ENCODE results near the gene STYK1. TPM values are rescaled to one million over a fixed set of nuclear protein-coding genes. Genes with fewer than 3 reads are reported as not detected.
"Not testable (repeated sequence)": the region's sequence is repeated elsewhere in the genome, so short reads cannot be mapped to it uniquely, and the experiment has no call there.

STYK1 gene
- polyA plus RNA-seq, 4 donors: 1.9 to 8.1 (median 4.8) TPM

DNA sequence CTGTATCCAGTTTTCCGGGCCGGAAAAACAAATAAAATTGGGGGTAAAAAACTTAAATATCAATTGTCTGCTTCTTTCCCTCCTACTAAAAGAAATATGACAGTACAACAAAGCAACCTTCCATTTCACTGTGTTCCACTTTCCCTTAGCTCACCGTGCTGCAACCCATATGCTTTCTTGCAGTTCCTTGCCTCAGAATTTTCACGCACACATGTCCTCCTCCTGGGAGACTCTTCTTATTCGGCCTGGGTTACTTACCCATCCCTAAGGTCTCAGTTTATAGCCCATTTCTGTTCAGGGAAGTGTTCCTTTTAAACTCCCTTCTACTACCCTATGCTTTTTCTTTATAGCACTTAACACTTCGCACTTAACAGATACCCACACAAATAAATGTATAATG lies 56.0 kb downstream of the STYK1 start:
- no peak overlapping the region for H3K4me3 ChIP-seq (ENCODE audit: low read depth in 1 of 3, low read length in 3 of 3)
- H3K27ac ChIP-seq (ENCODE audit: low read depth in 1 of 3, low read length in 2 of 3): no peak overlapping the region
- WGBS, 3 donors: 86 to 97% (median 90%) methylated on average over 6 of the region's 6 CpGs
- peaks cover 0 to 8% (median 0%) of the 10 kb centered on the region in 3 donors for H3K36me3 ChIP-seq (ENCODE audit: control insufficient read depth in 3 of 3, insufficient read depth in 2 of 3, low read depth in 1 of 3, low read length in 3 of 3)
- H3K9me3 ChIP-seq (ENCODE audit: control insufficient read depth in 2 of 2, insufficient read depth in 1 of 2, low read depth in 1 of 2, low read length in 1 of 2): no peaks in the 10 kb centered on the region
- H3K27me3 ChIP-seq (ENCODE audit: control insufficient read depth in 3 of 3, insufficient read depth in 3 of 3, low read length in 3 of 3): peaks cover 0 to 6% (median 0%) of the 10 kb centered on the region in 3 donors
- FAIRE-seq (no peak), DNase-seq (no peak)
- H3K4me1 ChIP-seq (ENCODE audit: control insufficient read depth in 3 of 3, insufficient read depth in 2 of 3, low read depth in 1 of 3, low read length in 2 of 3): no peaks in the 10 kb centered on the region

DNA sequence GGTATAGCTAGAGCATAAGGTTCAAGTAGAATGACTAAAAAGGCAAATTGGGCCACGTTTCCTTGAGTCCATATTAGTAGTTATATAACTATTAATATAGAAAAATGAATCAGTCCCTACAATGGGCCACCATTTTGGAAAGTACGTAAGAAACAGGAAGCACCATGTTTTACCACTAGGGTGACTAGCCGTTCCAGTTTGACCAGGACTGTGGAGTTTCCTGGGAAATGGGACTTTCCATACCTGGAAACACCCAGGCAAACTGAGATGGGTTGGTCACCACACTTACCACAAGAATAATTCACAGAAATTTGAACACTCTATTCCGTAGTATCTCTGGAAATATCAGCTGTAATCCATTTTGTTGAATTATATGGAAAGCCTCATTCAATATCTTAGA lies 58.3 kb downstream of the STYK1 start:
- DNase-seq: no peak
- no peak for FAIRE-seq
- no peak overlapping the region for H3K27ac ChIP-seq (ENCODE audit: low read depth in 1 of 3, low read length in 2 of 3)
- peaks cover 0 to 4% (median 2%) of the 10 kb centered on the region in 3 donors for H3K4me1 ChIP-seq (ENCODE audit: control insufficient read depth in 3 of 3, insufficient read depth in 2 of 3, low read depth in 1 of 3, low read length in 2 of 3)
- H3K36me3 ChIP-seq (ENCODE audit: control insufficient read depth in 3 of 3, insufficient read depth in 2 of 3, low read depth in 1 of 3, low read length in 3 of 3): peaks cover 0 to 7% (median 3%) of the 10 kb centered on the region in 3 donors
- 60 to 69% (median 64%) methylated on average over 4 of the region's 4 CpGs for WGBS, 3 donors
- H3K27me3 ChIP-seq (ENCODE audit: control insufficient read depth in 3 of 3, insufficient read depth in 3 of 3, low read length in 3 of 3): peaks cover 0 to 6% (median 0%) of the 10 kb centered on the region in 3 donors
- H3K9me3 ChIP-seq (ENCODE audit: control insufficient read depth in 2 of 2, insufficient read depth in 1 of 2, low read depth in 1 of 2, low read length in 1 of 2): no peaks in the 10 kb centered on the region
- no peak overlapping the region for H3K4me3 ChIP-seq (ENCODE audit: low read depth in 1 of 3, low read length in 3 of 3)

DNA sequence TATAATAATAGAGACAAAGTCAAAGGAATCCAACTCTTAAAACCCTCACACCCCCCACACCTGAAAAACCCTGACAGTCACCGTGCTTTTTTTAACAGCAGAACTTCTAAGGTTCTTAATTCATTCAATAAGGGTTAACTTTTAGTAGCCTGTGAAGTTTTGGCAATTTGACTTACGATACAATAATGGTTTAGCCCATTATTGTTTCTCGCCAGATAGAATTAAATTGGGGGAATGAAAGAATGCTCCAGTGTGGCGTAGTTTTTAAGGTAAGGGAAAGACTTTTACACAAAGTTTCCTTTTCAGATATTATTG lies 59.8 kb downstream of the STYK1 start:
- Histone ChIP-seq H3K9me3 (ENCODE audit: control insufficient read depth in 2 of 2, insufficient read depth in 1 of 2, low read depth in 1 of 2, low read length in 1 of 2) (no peaks in the 10 kb centered on the region), H3K27me3 (ENCODE audit: control insufficient read depth in 3 of 3, insufficient read depth in 3 of 3, low read length in 3 of 3) (no peaks in the 10 kb centered on the region), H3K4me3 (ENCODE audit: low read depth in 1 of 3, low read length in 3 of 3) (peak overlapping the region; percentile 53 to 94 (median 65)), H3K4me1 (ENCODE audit: control insufficient read depth in 3 of 3, insufficient read depth in 2 of 3, low read depth in 1 of 3, low read length in 2 of 3) (peaks cover 0 to 4% (median 2%) of the 10 kb centered on the region in 3 donors), H3K27ac (ENCODE audit: low read depth in 1 of 3, low read length in 2 of 3) (peak overlapping the region in 2 of 3 donors; percentile 91 to 94), H3K36me3 (ENCODE audit: control insufficient read depth in 3 of 3, insufficient read depth in 2 of 3, low read depth in 1 of 3, low read length in 3 of 3) (peaks cover 0 to 6% (median 3%) of the 10 kb centered on the region in 3 donors)
- 6 to 26% (median 10%) methylated on average over 4 of the region's 4 CpGs for WGBS, 3 donors
- FAIRE-seq: no peak
- DNase-seq: no peak

DNA sequence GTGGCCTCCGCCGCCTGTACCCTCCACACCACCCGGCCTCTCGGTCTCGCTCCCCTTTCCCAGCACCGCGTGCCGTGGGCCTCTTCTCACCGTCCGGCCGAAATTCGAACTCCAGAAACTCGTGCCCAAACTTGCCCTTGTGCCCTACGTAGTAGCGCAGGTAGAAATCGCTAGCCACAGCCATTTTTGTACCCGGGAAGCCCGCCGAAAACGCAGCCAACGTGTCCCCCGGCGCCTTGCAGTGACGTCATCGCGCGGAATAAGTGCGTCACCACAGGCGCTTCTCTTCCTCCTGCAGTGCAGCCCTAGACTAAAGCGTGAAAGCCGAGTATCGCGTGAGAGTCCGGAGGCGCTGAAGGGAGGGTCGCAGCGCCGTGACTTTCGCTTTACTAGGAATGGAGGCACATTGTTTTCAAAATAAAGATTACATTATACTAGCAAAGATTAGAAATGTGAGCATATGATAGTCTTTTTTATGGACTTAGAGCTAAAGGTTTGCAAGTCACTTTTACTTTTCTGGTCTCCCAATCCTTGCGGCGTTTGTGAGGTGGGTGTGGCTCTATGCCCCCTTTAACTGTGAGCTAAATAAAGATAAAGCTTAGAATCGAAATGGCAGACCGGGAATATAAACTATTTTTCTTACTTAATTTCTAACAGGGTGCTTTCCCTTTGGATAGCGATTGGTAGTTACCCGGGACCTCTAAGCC lies 60.4 kb downstream of the STYK1 start, which contains the start of gene MAGOHB:
MAGOHB (minus strand) TSS at position 261 of the 707 bp plus-strand sequence; CDS start at position 184, 77 bp downstream.
- H3K27me3 ChIP-seq (ENCODE audit: control insufficient read depth in 3 of 3, insufficient read depth in 3 of 3, low read length in 3 of 3): no peaks in the 10 kb centered on the region
- 0% methylated on average over 45 of the region's 45 CpGs for WGBS, 3 donors
- DNase-seq: peak; percentile 96 to 99
- no peaks in the 10 kb centered on the region for H3K9me3 ChIP-seq (ENCODE audit: control insufficient read depth in 2 of 2, insufficient read depth in 1 of 2, low read depth in 1 of 2, low read length in 1 of 2)
- peak within 1 kb of the TSS; percentile 64 to 94 (median 91) for H3K27ac ChIP-seq (ENCODE audit: low read depth in 1 of 3, low read length in 2 of 3)
- H3K36me3 ChIP-seq (ENCODE audit: control insufficient read depth in 3 of 3, insufficient read depth in 2 of 3, low read depth in 1 of 3, low read length in 3 of 3): peaks cover 0 to 6% (median 0%) of the 10 kb centered on the region in 3 donors
- H3K4me3 ChIP-seq (ENCODE audit: low read depth in 1 of 3, low read length in 3 of 3): peak within 1 kb of the TSS; percentile 55 to 94 (median 65)
- peaks cover 0 to 4% (median 2%) of the 10 kb centered on the region in 3 donors for H3K4me1 ChIP-seq (ENCODE audit: control insufficient read depth in 3 of 3, insufficient read depth in 2 of 3, low read depth in 1 of 3, low read length in 2 of 3)
- FAIRE-seq: no peak

DNA sequence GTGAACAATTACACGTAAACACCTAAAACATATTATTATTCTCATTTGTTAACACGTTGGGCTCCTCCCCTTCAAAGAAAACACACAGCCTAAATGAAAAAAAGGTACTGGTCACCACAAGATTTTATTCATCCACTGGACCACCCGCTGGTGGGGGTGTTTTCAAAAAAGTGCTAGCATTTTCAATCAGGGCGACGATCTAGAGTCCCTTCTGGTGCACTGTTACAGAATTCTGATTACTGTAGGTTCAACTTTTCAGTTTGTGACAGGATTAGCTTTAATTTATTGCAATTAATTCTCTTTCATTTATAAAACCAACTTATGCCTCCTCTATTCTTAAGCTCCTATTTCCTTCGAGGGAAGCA lies 60.9 kb downstream of the STYK1 start:
- FAIRE-seq: no peak
- Histone ChIP-seq H3K4me1 (ENCODE audit: control insufficient read depth in 3 of 3, insufficient read depth in 2 of 3, low read depth in 1 of 3, low read length in 2 of 3) (peaks cover 0 to 4% (median 2%) of the 10 kb centered on the region in 3 donors), H3K4me3 (ENCODE audit: low read depth in 1 of 3, low read length in 3 of 3) (peak overlapping the region; percentile 55 to 94 (median 65)), H3K27ac (ENCODE audit: low read depth in 1 of 3, low read length in 2 of 3) (peak overlapping the region; percentile 64 to 94 (median 91)), H3K27me3 (ENCODE audit: control insufficient read depth in 3 of 3, insufficient read depth in 3 of 3, low read length in 3 of 3) (no peaks in the 10 kb centered on the region), H3K9me3 (ENCODE audit: control insufficient read depth in 2 of 2, insufficient read depth in 1 of 2, low read depth in 1 of 2, low read length in 1 of 2) (no peaks in the 10 kb centered on the region), H3K36me3 (ENCODE audit: control insufficient read depth in 3 of 3, insufficient read depth in 2 of 3, low read depth in 1 of 3, low read length in 3 of 3) (peaks cover 0 to 6% (median 0%) of the 10 kb centered on the region in 3 donors)
- no peak for DNase-seq
- WGBS, 3 donors: 0% methylated on average over 6 of the region's 6 CpGs

DNA sequence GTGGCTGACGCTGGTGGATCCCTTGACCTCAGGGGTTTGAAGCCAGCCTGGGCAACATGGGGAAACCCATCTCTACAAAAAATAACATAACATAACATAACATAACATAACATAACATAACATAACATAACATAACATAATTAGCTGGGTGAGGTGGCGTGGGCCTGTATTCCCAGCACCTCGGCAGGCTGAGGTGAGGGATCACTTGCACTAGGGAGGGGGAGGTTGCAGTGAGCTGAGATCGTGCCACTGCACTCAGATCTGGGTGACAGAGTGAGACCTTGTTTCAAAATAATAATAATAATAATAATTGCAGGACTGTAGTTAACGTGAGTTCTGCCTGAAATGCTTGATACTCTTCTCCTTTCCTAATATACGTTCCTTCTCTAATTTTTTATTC lies 61.7 kb downstream of the STYK1 start:
- WGBS, 3 donors: 60 to 75% (median 72%) methylated on average over 6 of the region's 6 CpGs
- Histone ChIP-seq H3K9me3 (ENCODE audit: control insufficient read depth in 2 of 2, insufficient read depth in 1 of 2, low read depth in 1 of 2, low read length in 1 of 2) (no peaks in the 10 kb centered on the region), H3K27me3 (ENCODE audit: control insufficient read depth in 3 of 3, insufficient read depth in 3 of 3, low read length in 3 of 3) (no peaks in the 10 kb centered on the region), H3K36me3 (ENCODE audit: control insufficient read depth in 3 of 3, insufficient read depth in 2 of 3, low read depth in 1 of 3, low read length in 3 of 3) (peaks cover 1 to 6% (median 2%) of the 10 kb centered on the region in 3 donors), H3K4me1 (ENCODE audit: control insufficient read depth in 3 of 3, insufficient read depth in 2 of 3, low read depth in 1 of 3, low read length in 2 of 3) (peaks cover 0 to 4% (median 2%) of the 10 kb centered on the region in 3 donors), H3K27ac (ENCODE audit: low read depth in 1 of 3, low read length in 2 of 3) (no peak overlapping the region), H3K4me3 (ENCODE audit: low read depth in 1 of 3, low read length in 3 of 3) (peak overlapping the region in 1 of 3 donors; percentile 94)
- FAIRE-seq (no peak), DNase-seq (no peak)

DNA sequence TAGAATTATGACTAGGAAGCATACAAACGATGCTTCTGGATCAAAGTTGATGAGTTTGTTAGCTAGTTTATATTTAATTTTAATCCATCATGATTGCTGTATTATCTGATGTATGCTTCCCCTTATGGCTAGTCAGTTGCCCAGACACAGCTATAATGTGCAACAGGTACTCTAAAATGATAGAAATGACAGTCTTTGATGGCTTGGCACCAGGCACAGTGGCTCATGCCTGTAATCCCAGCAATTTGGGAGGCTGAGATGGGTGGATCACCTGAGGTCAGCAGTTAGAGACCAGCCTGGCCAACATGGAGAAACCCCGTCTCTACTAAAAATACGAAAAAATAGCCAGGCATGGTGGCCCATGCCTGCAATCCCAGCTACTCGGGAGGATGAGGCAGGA lies 62.6 kb downstream of the STYK1 start:
- H3K27ac ChIP-seq (ENCODE audit: low read depth in 1 of 3, low read length in 2 of 3); H3K27me3 ChIP-seq (ENCODE audit: control insufficient read depth in 3 of 3, insufficient read depth in 3 of 3, low read length in 3 of 3); H3K9me3 ChIP-seq (ENCODE audit: control insufficient read depth in 2 of 2, insufficient read depth in 1 of 2, low read depth in 1 of 2, low read length in 1 of 2); DNase-seq; FAIRE-seq; H3K4me3 ChIP-seq (ENCODE audit: low read depth in 1 of 3, low read length in 3 of 3); H3K4me1 ChIP-seq (ENCODE audit: control insufficient read depth in 3 of 3, insufficient read depth in 2 of 3, low read depth in 1 of 3, low read length in 2 of 3); H3K36me3 ChIP-seq (ENCODE audit: control insufficient read depth in 3 of 3, insufficient read depth in 2 of 3, low read depth in 1 of 3, low read length in 3 of 3): not testable (repeated sequence)
- WGBS, 3 donors: 77 to 87% (median 83%) methylated on average over 4 of the region's 4 CpGs

DNA sequence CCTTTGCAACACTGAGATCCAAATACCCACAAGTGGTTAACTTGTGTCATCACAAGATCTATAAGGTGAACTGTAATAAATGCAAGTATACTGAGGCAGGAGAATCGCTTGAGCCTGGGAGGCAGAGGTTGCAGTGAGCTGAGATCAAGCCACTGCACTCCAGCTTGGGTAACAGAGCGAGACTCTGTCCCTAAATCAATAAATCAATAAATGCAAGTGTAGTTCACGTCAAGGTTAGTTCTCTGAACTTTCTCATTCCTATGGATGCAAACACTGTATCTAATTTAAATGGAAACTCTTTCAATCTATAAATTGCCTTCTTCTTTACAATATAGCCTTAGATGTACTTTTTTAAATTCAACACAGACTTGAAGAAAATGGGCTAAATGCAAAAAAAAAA lies 63.7 kb downstream of the STYK1 start:
- H3K36me3 ChIP-seq (ENCODE audit: control insufficient read depth in 3 of 3, insufficient read depth in 2 of 3, low read depth in 1 of 3, low read length in 3 of 3): peaks cover 2 to 6% (median 2%) of the 10 kb centered on the region in 3 donors
- 69 to 84% (median 75%) methylated on average over 3 of the region's 3 CpGs for WGBS, 3 donors
- no peaks in the 10 kb centered on the region for H3K27me3 ChIP-seq (ENCODE audit: control insufficient read depth in 3 of 3, insufficient read depth in 3 of 3, low read length in 3 of 3)
- no peak overlapping the region for H3K4me3 ChIP-seq (ENCODE audit: low read depth in 1 of 3, low read length in 3 of 3)
- no peaks in the 10 kb centered on the region for H3K9me3 ChIP-seq (ENCODE audit: control insufficient read depth in 2 of 2, insufficient read depth in 1 of 2, low read depth in 1 of 2, low read length in 1 of 2)
- H3K27ac ChIP-seq (ENCODE audit: low read depth in 1 of 3, low read length in 2 of 3): no peak overlapping the region
- FAIRE-seq: no peak
- no peak for DNase-seq
- H3K4me1 ChIP-seq (ENCODE audit: control insufficient read depth in 3 of 3, insufficient read depth in 2 of 3, low read depth in 1 of 3, low read length in 2 of 3): peaks cover 0 to 4% (median 2%) of the 10 kb centered on the region in 3 donors

Data from small intestine (tissue), 7 donors.